Activated CD4-positive, alpha-beta memory T cell treated with anti-CD3 and anti-CD28 coated beads, Interleukin-2, amount 10 ng/mL, durations not matched to agents 7 days and 5 days (primary cell): ENCODE results near the gene MRAS. TPM values are rescaled to one million over a fixed set of nuclear protein-coding genes. Genes with fewer than 3 reads are reported as not detected.
"Not testable (repeated sequence)": the region's sequence is repeated elsewhere in the genome, so short reads cannot be mapped to it uniquely, and the experiment has no call there.

ENCODE experiments used
- CTCF ChIA-PET: fragments of 350-600 bp; sonication (Branson Sonifier 250); formaldehyde crosslinking; loops from one replicate; lab custom pipeline; 2021; ENCODE audit warnings: antibody characterized with exemption, inconsistent platforms; lab: Charles Lee
- POLR2A ChIA-PET: fragments of 350-600 bp; sonication (Branson Sonifier 250); formaldehyde crosslinking; loops from one replicate; lab custom pipeline; 2021; ENCODE audit warnings: antibody characterized with exemption; lab: Charles Lee
- DNase-seq: peaks from one replicate; pipeline ENCODE4 v3.0.0-alpha.2; 2020
- H3K27ac Mint-ChIP-seq: one replicate; pipeline ENCODE4 v1.8.0; 2021; ENCODE audit warnings: mild to moderate bottlenecking, mixed read lengths
- H3K27me3 Mint-ChIP-seq: one replicate; pipeline ENCODE4 v1.8.0; 2021; ENCODE audit warnings: mixed read lengths
- H3K36me3 Mint-ChIP-seq: one replicate; pipeline ENCODE4 v1.8.0; 2021; ENCODE audit warnings: low read depth, mixed read lengths
- H3K4me1 Mint-ChIP-seq: one replicate; pipeline ENCODE4 v1.8.0; 2021; ENCODE audit warnings: mixed read lengths
- H3K4me3 Mint-ChIP-seq: one replicate; pipeline ENCODE4 v1.8.0; 2021; ENCODE audit warnings: mild to moderate bottlenecking, mixed read lengths
- H3K9me3 Mint-ChIP-seq: one replicate; pipeline ENCODE4 v1.8.0; 2021; ENCODE audit warnings: mixed read lengths
- total RNA-seq, 2 experiments: library from RNA; stranded (reverse); gene quantifications; one replicate each; pipeline ENCODE4 v1.2.3, GENCODE V29; 2021

Gene MRAS
- total RNA-seq, 2 experiments from 2014 or later: not detected

DNA sequence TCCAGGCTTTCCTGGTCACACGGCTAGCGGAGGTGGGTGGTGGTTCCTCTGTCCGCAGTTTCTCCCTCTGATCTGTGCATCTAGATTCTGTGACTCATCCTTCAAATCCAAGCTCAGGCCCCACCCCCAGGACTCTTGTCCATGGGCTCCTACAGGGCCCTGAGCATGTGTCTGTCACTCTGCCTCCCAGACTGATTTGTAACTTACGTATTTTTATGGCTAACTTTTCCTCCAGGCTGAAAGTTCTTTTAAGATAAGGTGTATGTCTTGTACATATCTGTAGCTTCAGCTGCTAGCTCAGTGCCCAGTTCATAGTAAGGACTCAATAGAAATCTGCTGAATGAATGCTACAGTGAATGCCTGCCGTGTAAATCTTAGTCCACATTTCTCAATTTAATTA is 94.1 kb downstream of the MRAS start:
- H3K27ac Mint-ChIP-seq: no peak overlapping the region
- H3K36me3 Mint-ChIP-seq: no peaks in the 10 kb centered on the region
- H3K27me3 Mint-ChIP-seq: peaks cover 8% of the 10 kb centered on the region
- no peak overlapping the region for H3K4me3 Mint-ChIP-seq
- CTCF ChIA-PET: interaction anchor here (1.2 kb wide), 1 partner anchor 14 kb away, joined by 3 read pairs; no protein-coding TSS in a partner anchor
- POLR2A ChIA-PET: no interaction called here
- no peaks in the 10 kb centered on the region for H3K9me3 Mint-ChIP-seq
- H3K4me1 Mint-ChIP-seq: no peaks in the 10 kb centered on the region
- DNase-seq: no peak

DNA sequence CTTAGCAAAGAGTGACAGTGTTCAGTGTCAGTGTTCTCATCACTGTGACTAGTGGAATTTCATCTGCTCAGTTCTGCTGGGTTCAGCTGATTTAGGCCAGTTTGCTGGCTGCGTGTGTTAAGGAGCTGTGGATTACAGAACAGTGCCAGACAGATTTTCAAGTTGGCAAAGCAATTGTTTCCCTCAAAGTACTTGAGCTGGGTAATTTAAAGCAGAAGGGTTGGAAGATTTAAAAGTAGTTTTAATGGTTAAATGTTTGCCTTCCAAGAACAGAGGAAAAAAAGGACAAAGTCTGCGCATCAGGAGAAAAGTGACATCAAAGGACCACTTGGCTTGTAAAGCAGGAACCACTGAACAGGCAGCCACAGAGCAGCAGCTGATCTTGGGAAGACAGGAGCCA is 94.7 kb downstream of the MRAS start:
- Mint-ChIP-seq H3K9me3 (no peaks in the 10 kb centered on the region), H3K4me3 (no peak overlapping the region), H3K27me3 (peaks cover 6% of the 10 kb centered on the region), H3K4me1 (no peaks in the 10 kb centered on the region), H3K27ac (no peak overlapping the region), H3K36me3 (no peaks in the 10 kb centered on the region)
- ChIA-PET POLR2A (no interaction called here), CTCF (interaction anchor here (1.2 kb wide), 1 partner anchor 14 kb away, joined by 3 read pairs; no protein-coding TSS in a partner anchor)
- no peak for DNase-seq

DNA sequence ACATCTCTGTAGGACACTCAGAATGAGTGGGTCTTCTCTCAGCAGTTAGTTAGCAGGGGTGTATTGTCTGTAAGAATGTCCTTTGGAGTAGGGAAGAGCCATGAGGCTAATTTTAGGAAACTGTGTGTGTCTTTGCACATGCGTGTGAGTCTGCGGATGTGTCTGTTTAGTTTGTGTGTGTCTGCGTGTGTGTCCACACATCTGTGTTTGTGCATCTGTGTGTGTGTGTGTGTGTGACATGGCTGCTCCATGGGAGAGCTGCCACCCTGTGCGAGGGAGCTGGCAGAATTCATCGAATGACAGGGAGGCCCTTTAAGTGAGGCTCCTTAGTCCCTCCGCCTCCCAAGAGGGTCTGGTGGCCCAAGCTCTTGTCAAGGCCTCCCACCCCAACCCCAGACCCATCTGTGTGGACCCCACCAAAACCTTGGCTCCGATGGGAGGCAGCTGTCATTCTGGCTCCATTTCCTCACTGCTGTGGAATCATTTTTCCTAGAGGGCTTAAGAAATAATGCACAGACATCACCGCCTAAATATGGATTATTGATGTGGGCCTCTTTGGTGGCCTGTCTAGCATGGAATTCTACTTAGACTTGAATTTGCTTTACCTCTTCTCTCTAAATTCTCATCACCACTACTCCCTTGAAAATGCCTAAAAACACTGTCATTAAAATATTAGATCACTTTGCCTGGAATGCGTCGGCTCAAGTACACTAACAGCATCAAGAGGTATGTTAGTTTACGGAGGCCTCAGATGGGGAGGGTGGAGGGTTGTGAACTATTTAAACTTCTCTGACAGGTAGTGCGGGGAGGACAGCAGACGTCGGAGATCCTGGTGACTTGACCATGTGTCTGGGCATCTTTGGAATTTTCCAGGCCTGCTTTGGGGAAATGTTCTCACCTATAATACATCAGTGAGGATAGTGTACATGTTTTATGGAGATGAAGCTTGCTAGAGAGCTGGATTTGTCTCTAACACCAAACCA is 95.4 kb downstream of the MRAS start:
- Mint-ChIP-seq H3K36me3 (no peaks in the 10 kb centered on the region), H3K9me3 (no peaks in the 10 kb centered on the region), H3K27me3 (peaks cover 6% of the 10 kb centered on the region), H3K27ac (no peak overlapping the region), H3K4me3 (no peak overlapping the region), H3K4me1 (no peaks in the 10 kb centered on the region)
- POLR2A ChIA-PET: no interaction called here
- no peak for DNase-seq
- CTCF ChIA-PET: no interaction called here

DNA sequence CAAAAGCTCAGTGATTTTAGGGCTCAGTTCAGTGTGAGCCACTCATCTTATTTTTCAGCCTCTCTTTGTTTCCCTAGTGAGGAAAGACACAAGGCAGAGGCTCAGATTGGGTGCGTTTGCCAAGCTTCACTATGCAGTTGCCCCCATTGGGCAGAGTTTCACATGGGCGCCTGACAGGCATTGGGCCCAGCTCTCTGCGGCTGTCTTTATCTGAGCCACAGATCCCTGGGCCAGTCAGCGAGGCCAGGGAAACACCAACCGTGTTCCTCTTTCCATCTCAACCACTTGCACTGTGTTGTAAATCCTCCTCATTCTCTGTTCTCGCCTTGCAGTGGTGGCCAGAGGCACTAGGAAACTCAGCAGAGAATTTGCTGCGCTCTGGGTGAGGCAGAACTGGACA is 96.9 kb downstream of the MRAS start:
- CTCF ChIA-PET: interaction anchor here (1.0 kb wide), 1 partner anchor 470 kb away, joined by 3 read pairs; no protein-coding TSS in a partner anchor

DNA sequence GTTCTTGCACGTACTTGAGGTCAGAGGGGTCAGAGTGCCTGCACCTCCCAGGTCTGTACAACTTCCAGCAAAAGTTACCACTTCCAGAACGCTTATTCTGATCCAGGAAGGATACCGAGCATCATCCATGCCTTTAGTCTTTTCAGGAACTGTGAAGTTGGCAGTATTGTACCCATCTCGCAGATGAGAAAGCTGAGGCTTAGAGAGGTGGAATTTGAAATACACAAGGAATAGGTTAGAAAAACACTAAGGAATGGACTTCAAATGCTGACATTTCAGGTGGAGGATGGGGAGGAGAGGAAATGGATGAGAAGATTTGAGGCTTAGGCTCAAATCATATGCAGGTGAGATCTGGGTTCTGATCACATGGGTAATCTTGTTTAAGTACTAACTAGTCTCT is 97.3 kb downstream of the MRAS start:
- H3K4me3 Mint-ChIP-seq: no peak overlapping the region
- no peaks in the 10 kb centered on the region for H3K36me3 Mint-ChIP-seq
- no peaks in the 10 kb centered on the region for H3K4me1 Mint-ChIP-seq
- H3K9me3 Mint-ChIP-seq: no peaks in the 10 kb centered on the region
- no peak overlapping the region for H3K27ac Mint-ChIP-seq
- no peaks in the 10 kb centered on the region for H3K27me3 Mint-ChIP-seq
- ChIA-PET CTCF (no interaction called here), POLR2A (no interaction called here)
- DNase-seq: no peak

More for the DNA sequence above, 96.9 kb downstream of the MRAS start:
- no peaks in the 10 kb centered on the region for H3K27me3 Mint-ChIP-seq
- no peaks in the 10 kb centered on the region for H3K4me1 Mint-ChIP-seq
- no peaks in the 10 kb centered on the region for H3K36me3 Mint-ChIP-seq
- no peak for DNase-seq
- no peaks in the 10 kb centered on the region for H3K9me3 Mint-ChIP-seq
- H3K4me3 Mint-ChIP-seq: no peak overlapping the region
- no peak overlapping the region for H3K27ac Mint-ChIP-seq
- POLR2A ChIA-PET: no interaction called here

DNA sequence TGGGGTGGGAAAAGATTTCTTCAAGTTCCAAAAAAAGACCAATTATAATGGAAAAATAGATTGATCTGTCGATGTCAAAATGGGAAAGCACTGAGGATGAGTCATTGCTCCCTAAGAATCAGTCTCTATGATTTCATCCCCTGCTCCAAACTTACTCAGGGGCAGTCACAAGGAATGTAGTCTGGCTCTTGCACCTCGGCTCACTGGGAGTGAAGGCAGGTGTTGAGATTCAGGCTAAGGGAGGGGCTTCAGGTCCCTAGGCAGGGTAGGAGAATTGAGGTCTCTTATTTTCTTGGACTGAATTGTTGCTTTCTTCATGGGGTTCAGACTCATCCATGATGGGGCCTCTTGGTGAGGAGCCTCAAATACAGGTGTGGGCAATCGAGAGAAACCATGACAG is 100.3 kb downstream of the MRAS start:
- ChIA-PET POLR2A (no interaction called here), CTCF (interaction anchor here (0.6 kb wide), 1 partner anchor 973 kb away, joined by 3 read pairs; no protein-coding TSS in a partner anchor)
- Mint-ChIP-seq H3K9me3 (no peaks in the 10 kb centered on the region), H3K36me3 (no peaks in the 10 kb centered on the region), H3K27me3 (peaks cover 3% of the 10 kb centered on the region), H3K4me1 (no peaks in the 10 kb centered on the region), H3K27ac (no peak overlapping the region), H3K4me3 (no peak overlapping the region)
- DNase-seq: no peak

DNA sequence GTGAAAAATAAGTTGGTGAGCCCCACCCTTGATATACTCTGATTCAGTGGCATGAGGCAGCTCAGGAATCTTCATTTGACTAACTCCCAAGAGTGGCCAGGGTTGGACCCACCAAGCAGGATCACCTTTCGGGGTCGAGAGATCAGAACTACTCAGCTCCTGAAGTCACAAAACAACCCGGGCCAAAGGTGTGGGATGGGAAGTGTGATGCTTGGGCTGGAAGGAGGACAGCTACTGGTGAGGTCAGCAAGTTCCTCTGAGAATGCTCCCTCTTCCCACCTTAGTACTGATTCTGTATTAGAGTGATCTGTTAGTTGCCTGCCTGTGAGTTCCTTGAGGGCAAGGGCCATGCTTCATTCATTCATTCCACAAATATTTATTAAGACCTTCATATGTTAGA is 101.1 kb downstream of the MRAS start:
- CTCF ChIA-PET: interaction anchor here (1.8 kb wide), 1 partner anchor 32 kb away, joined by 4 read pairs; no protein-coding TSS in a partner anchor

DNA sequence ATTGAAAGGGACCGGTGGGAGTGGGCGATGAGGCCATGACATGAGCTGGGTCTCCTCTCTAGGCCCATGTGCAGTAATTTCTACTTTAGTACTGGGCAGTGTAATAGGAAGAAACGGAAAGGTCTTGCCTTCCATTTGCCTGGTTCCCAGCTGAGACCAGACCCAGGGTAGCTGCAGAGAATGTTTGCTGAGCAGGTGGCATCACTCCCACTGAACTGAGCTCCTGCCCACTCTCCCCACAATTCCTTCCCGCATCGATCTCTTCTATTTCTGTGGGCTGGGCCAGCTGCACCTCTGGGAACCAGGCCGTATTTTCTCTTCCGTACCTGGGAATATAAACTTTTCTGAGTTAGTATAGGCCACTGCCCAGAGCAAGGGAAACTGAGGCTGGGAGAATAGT is 101.8 kb downstream of the MRAS start:
- Mint-ChIP-seq H3K27me3 (peaks cover 5% of the 10 kb centered on the region), H3K27ac (no peak overlapping the region), H3K9me3 (no peaks in the 10 kb centered on the region), H3K4me1 (peaks cover 2% of the 10 kb centered on the region), H3K36me3 (no peaks in the 10 kb centered on the region), H3K4me3 (no peak overlapping the region)
- ChIA-PET POLR2A (no interaction called here), CTCF (interaction anchor here (1.8 kb wide), 1 partner anchor 33 kb away, joined by 4 read pairs; no protein-coding TSS in a partner anchor)
- no peak for DNase-seq

More for the DNA sequence above, 101.1 kb downstream of the MRAS start:
- no peaks in the 10 kb centered on the region for H3K9me3 Mint-ChIP-seq
- DNase-seq: no peak
- POLR2A ChIA-PET: no interaction called here
- H3K36me3 Mint-ChIP-seq: no peaks in the 10 kb centered on the region
- no peak overlapping the region for H3K27ac Mint-ChIP-seq
- H3K27me3 Mint-ChIP-seq: peaks cover 4% of the 10 kb centered on the region
- H3K4me1 Mint-ChIP-seq: peaks cover under 1% of the 10 kb centered on the region
- H3K4me3 Mint-ChIP-seq: no peak overlapping the region

DNA sequence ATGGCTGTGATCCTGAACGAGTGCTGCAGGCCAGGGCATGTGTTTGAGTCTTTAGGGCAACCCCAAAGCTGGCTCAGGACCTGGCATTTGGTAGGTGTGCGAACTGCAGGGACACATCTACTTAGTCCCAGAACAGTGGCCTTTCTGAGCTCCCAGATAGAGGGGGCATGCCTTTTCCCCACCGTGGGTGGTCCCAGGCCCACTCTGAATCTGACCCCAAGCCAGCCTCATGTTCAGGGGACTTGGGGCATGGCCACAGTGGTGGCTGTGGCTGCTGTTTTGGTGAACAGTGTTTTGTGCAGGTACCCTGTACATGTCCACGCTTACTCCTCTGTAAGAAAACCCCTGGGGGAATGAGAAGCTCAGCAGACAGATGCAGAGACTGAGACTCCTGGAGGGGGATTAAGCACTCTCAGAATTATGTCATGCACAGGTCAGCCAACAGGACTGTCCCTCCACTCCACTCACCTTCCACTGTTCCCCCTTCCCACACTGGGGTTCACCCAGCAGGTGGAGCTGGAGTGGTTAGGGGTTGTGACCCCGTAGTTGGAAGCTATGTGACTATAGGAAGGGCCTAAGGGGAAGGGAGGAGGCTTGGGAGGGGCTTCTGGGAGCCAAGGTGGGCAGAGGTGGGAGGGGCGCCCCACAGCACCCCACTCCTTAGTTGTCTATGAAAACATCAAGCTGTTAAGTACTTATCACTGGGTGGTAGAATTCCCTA is 102.5 kb downstream of the MRAS start:
- Mint-ChIP-seq H3K4me1 (peaks cover 6% of the 10 kb centered on the region), H3K27me3 (peaks cover 5% of the 10 kb centered on the region), H3K9me3 (no peaks in the 10 kb centered on the region), H3K27ac (no peak overlapping the region), H3K36me3 (no peaks in the 10 kb centered on the region), H3K4me3 (no peak overlapping the region)
- no peak for DNase-seq
- POLR2A ChIA-PET: no interaction called here
- CTCF ChIA-PET: interaction anchor here (1.8 kb wide), 1 partner anchor 33 kb away, joined by 4 read pairs; no protein-coding TSS in a partner anchor

DNA sequence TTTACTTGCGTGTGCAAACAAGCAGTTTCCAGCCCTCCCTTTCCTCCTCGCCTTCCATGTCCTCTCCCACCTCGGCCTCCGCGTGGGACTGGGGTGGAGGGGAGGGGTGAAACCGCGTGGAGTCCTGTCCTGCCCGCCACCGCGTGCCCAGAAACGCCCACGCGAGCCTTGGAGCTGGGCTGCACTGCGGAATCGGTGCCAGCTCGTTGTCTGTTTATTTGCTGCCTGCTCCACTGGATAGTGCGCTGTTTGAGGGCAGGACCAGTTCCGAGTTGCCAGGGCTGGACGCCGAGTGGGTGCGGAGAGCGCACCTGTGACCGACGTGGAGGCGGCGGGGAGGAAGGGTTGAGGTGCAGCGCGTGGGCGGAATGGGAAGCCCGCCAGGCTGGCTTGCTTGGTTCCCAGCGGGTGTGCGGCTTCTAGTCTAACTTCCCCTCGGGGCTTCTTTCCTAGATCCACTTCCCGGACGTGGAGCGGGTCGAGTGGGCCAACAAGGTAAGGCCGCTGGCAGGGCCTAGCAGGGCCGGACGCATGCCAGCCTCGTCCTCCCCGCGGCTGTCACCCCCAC is 103.3 kb downstream of the MRAS start:
- Mint-ChIP-seq H3K27me3 (peaks cover 5% of the 10 kb centered on the region), H3K4me3 (no peak overlapping the region), H3K27ac (no peak overlapping the region), H3K9me3 (no peaks in the 10 kb centered on the region), H3K4me1 (peaks cover 15% of the 10 kb centered on the region), H3K36me3 (no peaks in the 10 kb centered on the region)
- CTCF ChIA-PET: no interaction called here
- POLR2A ChIA-PET: no interaction called here
- DNase-seq: no peak

DNA sequence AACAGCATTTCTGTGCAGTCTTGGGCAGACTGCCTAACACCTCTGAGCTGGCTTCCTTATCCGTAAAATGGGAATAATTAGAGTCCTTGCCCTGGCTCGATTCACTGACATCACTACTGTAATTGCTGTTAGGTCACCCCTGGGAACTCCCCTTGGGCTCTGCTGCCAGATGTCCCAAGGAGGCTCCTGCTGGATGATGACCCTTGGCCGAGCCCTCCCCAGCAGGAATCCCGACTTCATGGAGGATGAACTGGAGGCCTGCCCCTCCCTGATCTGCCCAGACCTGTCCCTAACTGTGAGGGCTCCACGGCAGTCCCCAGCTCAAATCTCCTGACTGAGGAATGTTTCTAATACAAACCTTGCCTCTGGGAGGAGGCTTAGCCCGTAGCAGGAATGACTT is 104.1 kb downstream of the MRAS start:
- H3K9me3 Mint-ChIP-seq: no peaks in the 10 kb centered on the region
- DNase-seq: no peak
- H3K4me1 Mint-ChIP-seq: peaks cover 19% of the 10 kb centered on the region
- H3K4me3 Mint-ChIP-seq: no peak overlapping the region
- CTCF ChIA-PET: no interaction called here
- no peaks in the 10 kb centered on the region for H3K36me3 Mint-ChIP-seq
- no peak overlapping the region for H3K27ac Mint-ChIP-seq
- H3K27me3 Mint-ChIP-seq: peaks cover 5% of the 10 kb centered on the region
- POLR2A ChIA-PET: no interaction called here

DNA sequence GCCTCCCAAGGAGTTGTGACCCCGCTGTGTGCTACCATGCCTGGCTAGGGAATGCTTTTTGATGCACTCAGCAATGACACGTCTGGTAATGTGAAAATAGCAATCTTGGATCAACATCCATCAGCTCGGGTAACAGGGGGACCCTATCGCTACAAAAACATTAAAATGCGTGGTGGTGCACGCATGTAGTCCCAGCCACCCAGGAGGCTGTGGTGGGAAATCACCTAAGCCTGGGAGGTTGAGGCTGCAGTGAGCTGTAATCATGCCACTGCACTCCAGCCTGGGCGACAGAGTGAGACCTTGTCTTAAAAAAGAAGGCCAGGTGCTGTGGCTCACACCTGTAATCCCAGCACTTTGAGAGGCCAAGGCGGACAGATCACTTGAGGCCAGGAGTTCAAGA is 105.6 kb downstream of the MRAS start:
- POLR2A ChIA-PET, H3K27me3 Mint-ChIP-seq, CTCF ChIA-PET, H3K36me3 Mint-ChIP-seq, H3K27ac Mint-ChIP-seq, H3K4me3 Mint-ChIP-seq, DNase-seq, H3K9me3 Mint-ChIP-seq: not testable (repeated sequence)
- H3K4me1 Mint-ChIP-seq: peaks cover 19% of the 10 kb centered on the region
